Breast epithelium (tissue), 3 donors: ENCODE results near the gene F2R.

ENCODE experiments used
- POLR2A ChIP-seq: fragments of 450-650 bp; IDR thresholded peaks from one replicate; pipeline ENCODE4 v1.6.1; 2016; ENCODE audit warnings: antibody characterized with exemption, mild to moderate bottlenecking, moderate library complexity
- TF ChIP-seq, protein P1 (sequence below), 3 donors: fragments of 450-650 bp; IDR thresholded peaks; one replicate each; pipeline ENCODE4 v1.5.1; 2016 to 2017; ENCODE audit warnings: antibody characterized with exemption in 3 of 3, mild to moderate bottlenecking in 3 of 3, moderate library complexity in 3 of 3

DNA sequence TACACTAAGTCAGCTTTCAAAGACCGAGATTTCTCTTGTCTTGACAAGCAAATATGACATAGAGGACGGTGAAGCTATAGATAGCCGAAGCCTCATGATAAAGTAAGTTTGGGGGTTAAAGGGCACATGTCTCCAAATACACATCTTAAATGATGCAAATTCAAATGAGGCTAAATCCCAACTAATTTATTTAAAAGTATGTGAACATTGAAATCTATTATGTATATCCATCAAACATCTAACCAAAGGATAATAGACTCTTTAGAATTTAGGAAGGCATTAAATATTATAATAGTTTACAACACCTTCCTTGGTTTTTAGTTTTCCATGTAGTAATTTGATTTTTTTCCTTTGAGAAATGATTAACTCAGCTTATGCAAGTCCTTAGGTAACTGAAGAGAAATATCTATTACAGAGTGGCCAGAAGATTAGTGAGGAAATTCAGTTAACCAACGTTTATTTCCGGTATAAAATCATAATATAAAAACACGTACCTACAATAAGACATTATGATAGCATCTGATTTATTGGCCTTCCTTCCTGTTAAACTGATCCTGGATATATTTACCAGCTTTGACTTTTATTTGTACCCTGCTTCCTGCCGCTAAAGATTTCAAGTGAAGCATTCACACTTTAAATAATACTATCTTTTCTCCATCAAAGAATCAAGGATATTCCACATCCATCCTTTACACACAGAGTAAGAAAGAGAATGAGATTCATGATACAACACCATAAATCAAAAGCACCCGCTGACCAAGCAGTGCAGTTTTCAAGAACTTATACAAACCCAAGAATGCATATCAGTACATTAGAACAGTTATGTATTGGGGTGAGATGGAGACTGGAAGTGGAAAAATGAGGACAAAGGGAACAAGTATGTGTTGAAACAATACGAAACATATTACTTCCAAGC, 31.9 kb upstream of the F2R start:
- TF ChIP-seq, protein P1, sequence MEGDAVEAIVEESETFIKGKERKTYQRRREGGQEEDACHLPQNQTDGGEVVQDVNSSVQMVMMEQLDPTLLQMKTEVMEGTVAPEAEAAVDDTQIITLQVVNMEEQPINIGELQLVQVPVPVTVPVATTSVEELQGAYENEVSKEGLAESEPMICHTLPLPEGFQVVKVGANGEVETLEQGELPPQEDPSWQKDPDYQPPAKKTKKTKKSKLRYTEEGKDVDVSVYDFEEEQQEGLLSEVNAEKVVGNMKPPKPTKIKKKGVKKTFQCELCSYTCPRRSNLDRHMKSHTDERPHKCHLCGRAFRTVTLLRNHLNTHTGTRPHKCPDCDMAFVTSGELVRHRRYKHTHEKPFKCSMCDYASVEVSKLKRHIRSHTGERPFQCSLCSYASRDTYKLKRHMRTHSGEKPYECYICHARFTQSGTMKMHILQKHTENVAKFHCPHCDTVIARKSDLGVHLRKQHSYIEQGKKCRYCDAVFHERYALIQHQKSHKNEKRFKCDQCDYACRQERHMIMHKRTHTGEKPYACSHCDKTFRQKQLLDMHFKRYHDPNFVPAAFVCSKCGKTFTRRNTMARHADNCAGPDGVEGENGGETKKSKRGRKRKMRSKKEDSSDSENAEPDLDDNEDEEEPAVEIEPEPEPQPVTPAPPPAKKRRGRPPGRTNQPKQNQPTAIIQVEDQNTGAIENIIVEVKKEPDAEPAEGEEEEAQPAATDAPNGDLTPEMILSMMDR (IDR thresholded peaks at IDR 0.05): no peak
- TF ChIP-seq POLR2A: no peak
